K562 (cell line): ENCODE measurements around the gene MSL3.

Experiments used
- BRD9 ChIP-seq: fragments of 450-650 bp; IDR thresholded peaks from 2 replicates; pipeline ENCODE4 v1.6.1; 2018; ENCODE audit warnings: low read depth; ENCODE audit not compliant: partially characterized antibody
- BRF1 ChIP-seq: IDR thresholded peaks from 3 replicates; pipeline ENCODE4 v1.6.1; 2011; ENCODE audit warnings: borderline replicate concordance, mild to moderate bottlenecking; ENCODE audit not compliant: insufficient read length; ENCODE audit errors: extremely low read depth
- CREB1 ChIP-seq, 2 experiments: sonication (generic) in 1 of 2; formaldehyde crosslinking in 1 of 2; IDR thresholded peaks; 2 replicates each; pipeline versions ENCODE4 v1.6.1 to v1.8.0; 2012 to 2022; ENCODE audit warnings: inconsistent platforms in 1 of 2, mild to moderate bottlenecking in 1 of 2, missing genetic modification reagents in 1 of 2, moderate library complexity in 1 of 2
- DNMT1 ChIP-seq: fragments of 450-650 bp; IDR thresholded peaks from 2 replicates; pipeline ENCODE4 v1.6.1; 2016; ENCODE audit warnings: antibody characterized with exemption, mild to moderate bottlenecking
- EZH2 ChIP-seq: IDR thresholded peaks from 2 replicates; pipeline ENCODE4 v1.6.1; 2012; ENCODE audit warnings: low read depth, mild to moderate bottlenecking, inconsistent platforms, low read length, borderline replicate concordance
- NFIC ChIP-seq: fragments of 450-650 bp; IDR thresholded peaks from 2 replicates; pipeline ENCODE4 v1.6.1; 2017; ENCODE audit warnings: mild to moderate bottlenecking, inconsistent platforms
- NR3C1 ChIP-seq: sonication (generic); formaldehyde crosslinking; IDR thresholded peaks from 2 replicates; pipeline ENCODE4 v1.8.1; 2022; ENCODE audit warnings: missing genetic modification reagents
- PHB ChIP-seq: fragments of 250-450 bp; sonication (Bioruptor Pico); IDR thresholded peaks from 2 replicates; pipeline ENCODE4 v1.5.0; 2021
- POLR2A ChIP-seq: fragments of 450-650 bp; conservative IDR thresholded peaks from 2 replicates; pipeline ENCODE4 v1.6.1; 2016
- PURB ChIP-seq: sonication (generic); formaldehyde crosslinking; IDR thresholded peaks from 2 replicates; pipeline ENCODE4 v1.9.0; 2021; ENCODE audit warnings: low read depth, mild to moderate bottlenecking, missing genetic modification reagents
- TAF1 ChIP-seq: IDR thresholded peaks from 2 replicates; pipeline ENCODE4 v1.6.1; 2011; ENCODE audit warnings: mild to moderate bottlenecking, low read length, moderate library complexity; ENCODE audit not compliant: insufficient read depth, control insufficient read depth, severe bottlenecking; ENCODE audit errors: extremely low read depth
- TF ChIP-seq, protein P1 (sequence below): fragments of 450-650 bp; formaldehyde crosslinking; IDR thresholded peaks from 2 replicates; pipeline ENCODE4 v1.4.0; 2020; ENCODE audit warnings: mild to moderate bottlenecking, moderate library complexity

DNA sequence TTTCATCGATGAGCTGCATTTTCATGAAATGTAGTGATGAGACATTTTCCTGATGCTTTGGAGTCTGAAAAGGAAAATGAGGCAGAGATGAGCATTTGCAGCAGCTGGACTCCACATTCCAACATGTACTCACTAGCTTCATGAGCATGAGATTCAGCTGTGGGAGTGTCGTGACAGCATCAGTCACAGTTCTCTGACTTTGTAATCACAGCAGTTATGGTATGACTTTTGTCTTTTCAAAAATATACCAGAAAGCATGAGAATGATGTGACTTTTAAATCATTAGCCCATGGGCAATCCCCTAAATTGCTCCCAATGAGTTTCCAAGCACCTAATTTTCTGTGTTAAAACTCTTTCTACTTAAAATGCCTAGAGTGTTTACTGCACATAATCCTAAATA is 18.3 kb upstream of the MSL3 start:
- TF ChIP-seq NFIC (no peak), TAF1 (no peak), DNMT1 (no peak), PURB (no peak), BRF1 (no peak), NR3C1 (CRISPR knock-in tag) (no peak), BRD9 (no peak), CREB1 (IDR thresholded peaks at IDR 0.05) (no peak), CREB1 (CRISPR knock-in tag; IDR thresholded peaks at IDR 0.05) (no peak), POLR2A (no peak), EZH2 (no peak), PHB (CRISPR knock-in tag) (no peak)
- TF ChIP-seq, protein P1, sequence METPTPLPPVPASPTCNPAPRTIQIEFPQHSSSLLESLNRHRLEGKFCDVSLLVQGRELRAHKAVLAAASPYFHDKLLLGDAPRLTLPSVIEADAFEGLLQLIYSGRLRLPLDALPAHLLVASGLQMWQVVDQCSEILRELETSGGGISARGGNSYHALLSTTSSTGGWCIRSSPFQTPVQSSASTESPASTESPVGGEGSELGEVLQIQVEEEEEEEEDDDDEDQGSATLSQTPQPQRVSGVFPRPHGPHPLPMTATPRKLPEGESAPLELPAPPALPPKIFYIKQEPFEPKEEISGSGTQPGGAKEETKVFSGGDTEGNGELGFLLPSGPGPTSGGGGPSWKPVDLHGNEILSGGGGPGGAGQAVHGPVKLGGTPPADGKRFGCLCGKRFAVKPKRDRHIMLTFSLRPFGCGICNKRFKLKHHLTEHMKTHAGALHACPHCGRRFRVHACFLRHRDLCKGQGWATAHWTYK (CRISPR knock-in tag), result no peak
